NCI-H2107 treated with DMSO at 0.1 percent for 48 hours (cell line): ENCODE data around the gene SOD1.

ENCODE experiments used
- DNase-seq: peaks from one replicate; lab custom pipeline; 2025; ENCODE audit not compliant: unreplicated experiment; lab: John Stamatoyannopoulos, UW

SOD1 gene

DNA sequence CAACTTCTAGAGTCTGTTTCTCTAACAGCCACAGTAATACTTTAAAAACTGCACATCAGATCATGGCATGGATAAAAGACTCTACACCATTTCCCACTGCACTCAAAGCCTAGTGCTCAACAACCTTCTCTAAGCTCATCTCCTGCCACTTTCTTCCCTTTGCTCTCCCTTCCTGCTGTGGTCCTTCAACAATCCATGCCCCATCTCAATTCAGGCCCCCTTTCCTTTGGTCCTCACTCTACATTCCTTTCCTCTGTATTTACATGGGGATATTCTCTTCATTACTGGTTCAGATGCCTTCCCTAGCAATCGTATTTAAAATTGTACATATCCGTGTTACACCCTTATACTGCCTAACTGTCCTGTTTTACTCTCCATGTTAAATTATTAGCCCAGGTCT, 19.0 kb downstream of the SOD1 start:
- no peak for DNase-seq

GRCh38 chr21:31682620-31683019, 23.1 kb downstream of the SOD1 start:
- no peak for DNase-seq

- no peak for DNase-seq
Measured at GRCh38 chr21:31683029-31683428, 23.5 kb downstream of the SOD1 start.

- DNase-seq: no peak
Measured at GRCh38 chr21:31684918-31685317, 25.4 kb downstream of the SOD1 start.

- no peak for DNase-seq
Measured at GRCh38 chr21:31686272-31686915, 26.9 kb downstream of the SOD1 start.

DNA sequence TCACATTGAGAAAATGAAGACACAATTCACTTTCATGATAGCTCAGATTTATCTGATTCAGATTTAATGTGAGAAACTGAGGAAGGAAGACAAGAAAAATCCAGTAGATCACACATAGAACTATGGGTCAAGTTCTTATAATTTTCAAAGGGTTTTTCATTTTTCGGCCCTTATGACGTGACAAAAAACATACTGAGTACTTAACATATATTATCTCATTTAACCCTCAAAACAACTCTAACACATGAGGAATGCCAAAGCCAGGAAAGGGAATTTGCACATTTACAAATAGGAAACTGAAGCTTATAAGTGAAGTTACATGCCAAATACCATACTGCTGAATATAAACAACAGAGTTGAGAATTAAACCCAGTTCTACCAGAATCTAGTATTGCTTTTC, 27.6 kb downstream of the SOD1 start:
- DNase-seq: no peak

GRCh38 chr21:31688603-31689368, 29.3 kb downstream of the SOD1 start:
- DNase-seq: no peak

DNA sequence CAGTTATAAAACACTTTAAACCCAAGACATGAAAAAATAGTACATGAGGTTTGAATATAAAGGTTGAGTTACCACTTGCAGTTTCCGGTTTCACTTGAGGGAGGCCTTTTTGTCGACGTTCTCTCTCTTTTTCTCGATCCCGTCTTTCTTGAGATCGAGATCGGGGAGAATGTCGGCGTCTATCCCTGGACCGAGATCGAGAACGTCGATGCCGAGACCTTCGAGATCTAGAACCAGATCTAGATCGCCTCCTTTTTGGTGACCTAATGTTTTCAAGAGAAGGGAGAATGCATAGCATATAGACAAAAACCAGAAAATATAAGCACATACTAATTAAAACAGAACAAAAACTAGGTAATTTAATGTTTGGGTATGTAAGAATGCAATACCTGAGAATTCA, 33.7 kb downstream of the SOD1 start:
- no peak for DNase-seq

GRCh38 chr21:31696424-31696823, 36.9 kb downstream of the SOD1 start:
- no peak for DNase-seq

DNA sequence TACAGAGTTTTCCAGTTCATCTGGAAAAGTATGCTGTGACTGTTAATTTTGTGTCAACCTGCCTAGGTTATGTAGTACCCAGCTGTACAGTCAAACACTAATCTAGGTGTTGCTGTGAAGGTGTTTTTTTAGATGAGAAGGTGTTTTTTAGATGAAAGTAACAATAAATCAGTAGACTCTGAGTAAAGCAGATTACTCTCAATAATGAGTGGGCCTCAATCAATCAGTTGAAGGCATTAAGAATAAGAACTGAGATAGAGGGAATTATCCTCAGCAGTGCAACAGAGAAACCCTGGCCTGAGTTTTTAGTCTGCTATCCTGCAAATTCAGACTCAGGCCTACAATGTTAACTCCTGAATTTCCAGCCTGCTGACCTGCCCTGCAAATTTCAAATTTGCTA, 39.0 kb downstream of the SOD1 start:
- no peak for DNase-seq

DNA sequence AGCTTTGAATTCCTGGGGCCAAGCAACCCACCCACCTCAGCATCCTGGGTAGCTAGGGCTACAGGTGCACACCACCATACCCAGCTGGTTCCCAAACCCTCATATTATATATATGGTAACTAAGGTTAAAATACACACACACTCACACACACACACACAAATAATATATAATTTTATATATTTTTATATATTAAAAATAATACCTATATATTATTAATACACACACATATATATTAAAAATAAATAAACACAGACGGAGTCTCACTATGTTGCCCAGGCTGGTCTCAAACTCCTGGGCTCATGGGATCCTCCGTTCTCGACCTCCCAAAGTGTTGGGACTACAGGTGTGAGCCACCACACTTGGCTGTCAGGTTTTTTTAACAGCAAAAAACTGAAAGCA, 40.5 kb downstream of the SOD1 start:
- no peak for DNase-seq

GRCh38 chr21:31706562-31706961, 47.1 kb downstream of the SOD1 start:
- no peak for DNase-seq

DNA sequence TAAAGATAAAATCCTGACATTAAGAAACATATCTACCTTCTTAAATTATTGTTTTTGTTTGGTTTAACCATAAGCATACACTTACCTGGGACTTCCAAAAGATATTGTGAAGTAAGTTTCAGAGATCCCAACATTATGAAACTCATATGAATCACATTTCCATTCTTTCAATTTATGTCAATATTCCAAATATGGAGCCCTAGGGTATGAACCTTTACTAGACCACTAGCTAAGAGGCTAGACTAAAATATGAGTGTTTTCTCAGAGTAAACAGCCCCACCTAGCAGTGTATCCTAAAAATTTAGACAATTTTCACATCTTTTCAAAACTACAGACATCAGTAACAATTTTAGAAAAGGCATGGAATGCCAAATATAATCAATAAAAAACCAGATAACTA, 48.0 kb downstream of the SOD1 start:
- no peak for DNase-seq

DNA sequence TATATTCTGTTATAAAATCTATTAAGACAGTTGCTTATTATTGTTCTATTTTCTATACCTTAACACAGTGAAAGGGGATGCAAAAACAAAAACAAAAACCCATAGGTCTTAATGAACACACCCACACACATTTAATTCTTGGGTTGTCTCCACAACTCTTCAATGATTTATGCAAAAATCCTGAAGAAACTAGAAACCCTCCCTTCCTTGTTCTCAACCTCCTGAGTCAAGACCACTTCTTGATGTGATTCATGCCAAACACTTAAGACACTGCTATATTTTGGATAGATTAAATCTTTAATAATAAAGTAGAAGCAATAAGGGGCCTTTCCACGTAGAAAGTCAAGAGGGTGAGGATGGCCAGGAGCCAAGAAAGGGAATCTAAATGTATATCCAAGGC, 49.0 kb downstream of the SOD1 start:
- DNase-seq: no peak

DNA sequence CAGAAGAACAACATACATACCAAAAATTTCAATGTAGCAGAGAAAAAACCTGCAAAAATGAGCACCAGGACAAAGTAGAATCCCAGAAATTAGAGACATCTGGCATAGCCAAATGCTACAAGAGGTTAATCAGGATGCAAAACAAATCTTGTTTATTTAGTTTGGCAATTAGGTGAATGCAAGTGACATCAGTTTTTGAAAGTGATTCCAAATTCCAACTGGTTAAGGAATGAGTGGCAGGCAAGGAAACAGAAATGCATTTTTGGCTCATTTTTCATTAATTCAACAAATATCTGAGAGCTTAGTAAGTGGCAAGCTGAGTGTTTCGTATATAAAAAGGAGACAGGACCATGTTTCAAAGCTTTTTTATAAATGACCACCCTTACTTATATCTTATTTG, 51.1 kb downstream of the SOD1 start:
- DNase-seq: no peak

- no peak for DNase-seq
Measured at GRCh38 chr21:31711326-31711725, 51.8 kb downstream of the SOD1 start.

GRCh38 chr21:31711745-31712285, 52.3 kb downstream of the SOD1 start:
- no peak for DNase-seq

GRCh38 chr21:31713115-31713514, 53.6 kb downstream of the SOD1 start:
- no peak for DNase-seq

DNA sequence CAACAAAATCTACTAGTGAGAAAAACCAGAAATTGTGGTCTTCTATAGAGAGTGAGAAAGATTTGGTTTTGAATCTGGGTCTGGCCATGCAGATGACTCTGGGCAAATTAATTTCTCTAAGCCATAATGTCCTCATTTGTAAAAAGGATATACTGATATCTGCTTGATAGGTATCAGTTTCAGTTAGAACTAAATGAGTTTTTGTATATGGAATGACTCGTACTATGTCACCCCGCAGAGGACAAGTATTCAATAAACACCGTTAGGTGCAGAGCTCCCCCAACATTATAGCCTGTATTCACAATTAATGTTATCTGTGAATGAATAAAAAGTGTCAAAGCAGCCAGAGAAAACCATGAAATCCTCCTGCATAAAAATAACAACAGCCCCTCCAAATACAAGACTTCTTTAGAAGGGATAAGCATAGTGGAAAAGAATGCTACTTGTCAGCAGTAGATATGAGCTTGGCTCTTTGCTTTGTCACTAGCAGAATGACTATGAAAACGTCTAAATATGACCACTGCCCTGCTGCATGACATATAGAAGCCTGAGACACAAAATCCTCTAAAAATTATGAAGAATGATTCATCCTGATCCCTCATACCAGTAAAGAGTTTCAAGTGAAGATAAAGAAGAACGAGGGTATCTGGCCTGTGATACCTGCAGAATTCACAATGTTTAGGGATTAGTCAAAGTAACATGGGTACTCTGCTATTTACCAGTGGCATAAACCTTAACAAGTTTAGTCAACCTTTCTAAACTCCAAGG, 54.7 kb downstream of the SOD1 start:
- no peak for DNase-seq

GRCh38 chr21:31714741-31715365, 55.4 kb downstream of the SOD1 start:
- no peak for DNase-seq

- DNase-seq: no peak
Measured at GRCh38 chr21:31716106-31716505, 56.6 kb downstream of the SOD1 start.
